ENCODE results near the gene MYO15A.

The MYO15A gene

GRCh38 chr17:18119166-18119745, 10.7 kb downstream of the MYO15A start:
- Histone ChIP-seq H3K14ac (ENCODE audit: low read length in 2 of 2) (no peak overlapping the region), H2BK12ac (ENCODE audit: low read length in 2 of 2) (no peak overlapping the region), H2AFZ (ENCODE audit: low read depth, low read length) (no peak overlapping the region), H4K8ac (ENCODE audit: low read length) (no peak overlapping the region), H3K27ac (ENCODE audit: low read length, poor library complexity, severe bottlenecking) (no peak overlapping the region), H3K4me2 (ENCODE audit: low read length, poor library complexity, severe bottlenecking) (no peak overlapping the region), H4K91ac (ENCODE audit: low read length) (no peak overlapping the region), H3K79me1 (replicated peaks; ENCODE audit: low read length, poor library complexity, severe bottlenecking) (no peaks in the 10 kb centered on the region), H2BK120ac (ENCODE audit: low read depth, low read length) (no peak overlapping the region), H3K9ac (ENCODE audit: low read length) (no peak overlapping the region), H3K4me1 (ENCODE audit: control insufficient read depth, insufficient read depth, low read depth, low read length) (peaks cover 9% of the 10 kb centered on the region), H3K36me3 (ENCODE audit: control insufficient read depth in 1 of 2, insufficient read depth in 2 of 2, low read depth in 1 of 2, low read length in 2 of 2) (no peaks in the 10 kb centered on the region), H3K18ac (ENCODE audit: low read depth in 1 of 2, low read length in 2 of 2) (no peak overlapping the region), H2BK5ac (ENCODE audit: low read depth, low read length, poor library complexity, severe bottlenecking) (no peak overlapping the region), H3K4ac (ENCODE audit: low read depth in 1 of 2, low read length in 2 of 2) (no peak overlapping the region), H3K4me3 (ENCODE audit: insufficient read depth in 1 of 2, low read depth in 1 of 2, low read length in 2 of 2) (no peak overlapping the region), H2BK15ac (ENCODE audit: low read depth, poor library complexity, severe bottlenecking) (no peak overlapping the region), H3K27me3 (ENCODE audit: control insufficient read depth in 1 of 2, insufficient read depth in 1 of 2, low read length in 2 of 2) (peaks cover 0 to 20% of the 10 kb centered on the region in 2 experiments), H2AK5ac (ENCODE audit: low read length, severe bottlenecking) (no peak overlapping the region), H3K9me3 (ENCODE audit: control insufficient read depth, low read length) (no peaks in the 10 kb centered on the region), H3K23ac (ENCODE audit: low read length in 2 of 2) (no peak overlapping the region)
- no peak for DNase-seq
- WGBS, result 97% methylated on average over 57 of the region's 57 CpGs

DNA sequence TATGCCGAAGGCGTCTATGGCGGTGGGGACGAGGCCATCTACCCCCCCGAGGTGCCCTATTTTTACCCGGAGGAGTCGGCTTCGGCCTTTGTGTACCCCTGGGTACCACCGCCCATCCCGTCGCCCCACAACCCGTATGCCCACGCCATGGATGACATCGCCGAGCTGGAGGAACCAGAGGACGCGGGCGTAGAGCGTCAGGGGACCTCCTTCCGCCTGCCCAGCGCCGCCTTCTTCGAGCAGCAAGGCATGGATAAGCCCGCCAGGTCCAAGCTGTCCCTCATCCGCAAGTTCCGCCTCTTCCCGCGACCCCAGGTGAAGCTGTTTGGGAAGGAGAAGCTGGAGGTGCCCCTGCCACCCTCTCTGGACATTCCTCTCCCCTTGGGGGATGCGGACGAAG, 11.4 kb downstream of the MYO15A start:
- no peak overlapping the region for H2BK120ac ChIP-seq (ENCODE audit: low read depth, low read length)
- no peak overlapping the region for H3K18ac ChIP-seq (ENCODE audit: low read depth in 1 of 2, low read length in 2 of 2)
- H3K36me3 ChIP-seq (ENCODE audit: control insufficient read depth in 1 of 2, insufficient read depth in 2 of 2, low read depth in 1 of 2, low read length in 2 of 2), result no peaks in the 10 kb centered on the region
- H3K4me1 ChIP-seq (ENCODE audit: control insufficient read depth, insufficient read depth, low read depth, low read length), result peaks cover 5% of the 10 kb centered on the region
- H4K8ac ChIP-seq (ENCODE audit: low read length), result no peak overlapping the region
- H2AK5ac ChIP-seq (ENCODE audit: low read length, severe bottlenecking), result no peak overlapping the region
- no peaks in the 10 kb centered on the region for H3K79me1 ChIP-seq (replicated peaks; ENCODE audit: low read length, poor library complexity, severe bottlenecking)
- H2BK15ac ChIP-seq (ENCODE audit: low read depth, poor library complexity, severe bottlenecking), result no peak overlapping the region
- no peak overlapping the region for H4K91ac ChIP-seq (ENCODE audit: low read length)
- 97% methylated on average over 30 of the region's 30 CpGs for WGBS
- no peak overlapping the region for H3K4me3 ChIP-seq (ENCODE audit: insufficient read depth in 1 of 2, low read depth in 1 of 2, low read length in 2 of 2)
- H2AFZ ChIP-seq (ENCODE audit: low read depth, low read length), result no peak overlapping the region
- H3K4ac ChIP-seq (ENCODE audit: low read depth in 1 of 2, low read length in 2 of 2), result no peak overlapping the region
- peaks cover 0 to 26% of the 10 kb centered on the region in 2 experiments for H3K27me3 ChIP-seq (ENCODE audit: control insufficient read depth in 1 of 2, insufficient read depth in 1 of 2, low read length in 2 of 2)
- no peak overlapping the region for H2BK12ac ChIP-seq (ENCODE audit: low read length in 2 of 2)
- H3K27ac ChIP-seq (ENCODE audit: low read length, poor library complexity, severe bottlenecking), result no peak overlapping the region
- H3K14ac ChIP-seq (ENCODE audit: low read length in 2 of 2), result no peak overlapping the region
- H3K9ac ChIP-seq (ENCODE audit: low read length), result no peak overlapping the region
- DNase-seq, result no peak
- H3K4me2 ChIP-seq (ENCODE audit: low read length, poor library complexity, severe bottlenecking), result no peak overlapping the region
- no peaks in the 10 kb centered on the region for H3K9me3 ChIP-seq (ENCODE audit: control insufficient read depth, low read length)
- H2BK5ac ChIP-seq (ENCODE audit: low read depth, low read length, poor library complexity, severe bottlenecking), result no peak overlapping the region
- H3K23ac ChIP-seq (ENCODE audit: low read length in 2 of 2), result no peak overlapping the region

DNA sequence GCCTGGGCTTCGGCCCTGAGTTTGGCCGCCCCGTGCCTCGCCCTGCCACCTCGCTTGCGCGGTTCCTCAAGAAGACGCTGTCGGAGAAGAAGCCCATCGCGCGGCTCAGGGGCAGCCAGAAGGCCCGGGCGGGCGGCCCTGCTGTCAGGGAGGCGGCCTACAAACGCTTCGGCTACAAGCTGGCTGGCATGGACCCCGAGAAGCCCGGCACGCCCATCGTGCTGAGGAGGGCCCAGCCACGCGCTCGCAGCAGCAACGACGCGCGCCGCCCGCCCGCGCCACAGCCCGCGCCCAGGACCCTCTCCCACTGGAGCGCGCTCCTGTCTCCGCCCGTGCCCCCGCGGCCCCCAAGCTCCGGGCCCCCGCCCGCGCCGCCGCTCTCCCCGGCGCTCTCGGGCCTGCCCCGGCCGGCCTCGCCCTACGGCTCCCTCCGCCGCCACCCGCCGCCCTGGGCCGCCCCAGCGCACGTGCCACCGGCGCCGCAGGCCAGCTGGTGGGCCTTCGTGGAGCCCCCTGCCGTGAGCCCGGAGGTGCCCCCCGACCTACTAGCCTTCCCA, 12.0 kb downstream of the MYO15A start:
- H3K36me3 ChIP-seq (ENCODE audit: control insufficient read depth in 1 of 2, insufficient read depth in 2 of 2, low read depth in 1 of 2, low read length in 2 of 2), result no peaks in the 10 kb centered on the region
- no peak overlapping the region for H3K14ac ChIP-seq (ENCODE audit: low read length in 2 of 2)
- H3K79me1 ChIP-seq (replicated peaks; ENCODE audit: low read length, poor library complexity, severe bottlenecking), result no peaks in the 10 kb centered on the region
- H2BK15ac ChIP-seq (ENCODE audit: low read depth, poor library complexity, severe bottlenecking), result no peak overlapping the region
- DNase-seq, result no peak
- no peak overlapping the region for H3K18ac ChIP-seq (ENCODE audit: low read depth in 1 of 2, low read length in 2 of 2)
- no peak overlapping the region for H2AK5ac ChIP-seq (ENCODE audit: low read length, severe bottlenecking)
- H4K8ac ChIP-seq (ENCODE audit: low read length), result no peak overlapping the region
- peaks cover 0 to 29% of the 10 kb centered on the region in 2 experiments for H3K27me3 ChIP-seq (ENCODE audit: control insufficient read depth in 1 of 2, insufficient read depth in 1 of 2, low read length in 2 of 2)
- peaks cover 4% of the 10 kb centered on the region for H3K4me1 ChIP-seq (ENCODE audit: control insufficient read depth, insufficient read depth, low read depth, low read length)
- H3K4me2 ChIP-seq (ENCODE audit: low read length, poor library complexity, severe bottlenecking), result no peak overlapping the region
- H2BK5ac ChIP-seq (ENCODE audit: low read depth, low read length, poor library complexity, severe bottlenecking), result no peak overlapping the region
- H2BK120ac ChIP-seq (ENCODE audit: low read depth, low read length), result no peak overlapping the region
- no peak overlapping the region for H3K27ac ChIP-seq (ENCODE audit: low read length, poor library complexity, severe bottlenecking)
- H3K4ac ChIP-seq (ENCODE audit: low read depth in 1 of 2, low read length in 2 of 2), result no peak overlapping the region
- no peak overlapping the region for H3K9ac ChIP-seq (ENCODE audit: low read length)
- no peak overlapping the region for H2AFZ ChIP-seq (ENCODE audit: low read depth, low read length)
- no peak overlapping the region for H3K23ac ChIP-seq (ENCODE audit: low read length in 2 of 2)
- no peaks in the 10 kb centered on the region for H3K9me3 ChIP-seq (ENCODE audit: control insufficient read depth, low read length)
- 97% methylated on average over 68 of the region's 68 CpGs for WGBS
- no peak overlapping the region for H3K4me3 ChIP-seq (ENCODE audit: insufficient read depth in 1 of 2, low read depth in 1 of 2, low read length in 2 of 2)
- H2BK12ac ChIP-seq (ENCODE audit: low read length in 2 of 2), result no peak overlapping the region
- no peak overlapping the region for H4K91ac ChIP-seq (ENCODE audit: low read length)

DNA sequence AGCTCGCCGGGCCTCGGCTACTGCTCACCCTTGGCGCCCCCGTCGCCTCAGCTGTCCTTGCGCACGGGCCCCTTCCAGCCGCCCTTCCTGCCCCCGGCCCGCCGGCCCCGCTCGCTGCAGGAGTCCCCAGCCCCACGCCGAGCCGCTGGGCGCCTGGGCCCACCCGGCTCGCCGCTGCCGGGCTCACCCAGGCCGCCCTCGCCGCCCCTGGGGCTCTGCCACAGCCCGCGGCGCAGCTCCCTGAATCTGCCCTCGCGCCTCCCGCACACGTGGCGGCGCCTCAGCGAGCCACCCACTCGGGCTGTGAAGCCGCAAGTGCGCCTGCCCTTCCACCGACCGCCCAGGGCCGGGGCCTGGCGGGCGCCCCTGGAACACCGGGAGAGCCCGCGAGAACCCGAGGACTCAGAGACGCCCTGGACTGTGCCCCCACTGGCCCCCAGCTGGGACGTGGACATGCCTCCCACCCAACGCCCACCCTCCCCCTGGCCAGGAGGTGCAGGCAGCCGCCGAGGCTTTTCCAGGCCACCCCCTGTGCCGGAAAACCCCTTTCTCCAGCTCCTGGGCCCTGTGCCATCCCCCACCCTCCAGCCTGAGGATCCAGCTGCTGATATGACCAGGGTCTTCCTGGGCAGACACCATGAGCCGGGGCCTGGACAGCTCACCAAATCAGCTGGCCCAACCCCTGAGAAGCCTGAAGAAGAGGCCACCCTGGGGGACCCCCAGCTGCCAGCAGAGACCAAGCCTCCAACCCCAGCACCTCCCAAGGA, 12.8 kb downstream of the MYO15A start:
- WGBS, result 96% methylated on average over 54 of the region's 54 CpGs
- H3K79me1 ChIP-seq (replicated peaks; ENCODE audit: low read length, poor library complexity, severe bottlenecking), result no peaks in the 10 kb centered on the region
- H4K8ac ChIP-seq (ENCODE audit: low read length), result no peak overlapping the region

More for the DNA sequence above, 12.8 kb downstream of the MYO15A start:
- Histone ChIP-seq H3K4ac (ENCODE audit: low read depth in 1 of 2, low read length in 2 of 2) (no peak overlapping the region), H3K4me3 (ENCODE audit: insufficient read depth in 1 of 2, low read depth in 1 of 2, low read length in 2 of 2) (no peak overlapping the region), H2BK12ac (ENCODE audit: low read length in 2 of 2) (no peak overlapping the region), H3K23ac (ENCODE audit: low read length in 2 of 2) (no peak overlapping the region), H2BK5ac (ENCODE audit: low read depth, low read length, poor library complexity, severe bottlenecking) (no peak overlapping the region), H2BK15ac (ENCODE audit: low read depth, poor library complexity, severe bottlenecking) (no peak overlapping the region), H3K27ac (ENCODE audit: low read length, poor library complexity, severe bottlenecking) (no peak overlapping the region), H2BK120ac (ENCODE audit: low read depth, low read length) (no peak overlapping the region), H3K4me2 (ENCODE audit: low read length, poor library complexity, severe bottlenecking) (no peak overlapping the region), H3K4me1 (ENCODE audit: control insufficient read depth, insufficient read depth, low read depth, low read length) (peaks cover 3% of the 10 kb centered on the region), H3K9me3 (ENCODE audit: control insufficient read depth, low read length) (no peaks in the 10 kb centered on the region), H3K36me3 (ENCODE audit: control insufficient read depth in 1 of 2, insufficient read depth in 2 of 2, low read depth in 1 of 2, low read length in 2 of 2) (no peaks in the 10 kb centered on the region), H3K27me3 (ENCODE audit: control insufficient read depth in 1 of 2, insufficient read depth in 1 of 2, low read length in 2 of 2) (peaks cover 4 to 37% of the 10 kb centered on the region in 2 experiments), H2AFZ (ENCODE audit: low read depth, low read length) (no peak overlapping the region), H3K18ac (ENCODE audit: low read depth in 1 of 2, low read length in 2 of 2) (no peak overlapping the region), H3K14ac (ENCODE audit: low read length in 2 of 2) (no peak overlapping the region), H2AK5ac (ENCODE audit: low read length, severe bottlenecking) (no peak overlapping the region), H3K9ac (ENCODE audit: low read length) (no peak overlapping the region), H4K91ac (ENCODE audit: low read length) (no peak overlapping the region)
- no peak for DNase-seq

Measured in mesenchymal stem cell (in vitro differentiated cells and primary cell).